AG04450 (cell line): Measurements from ENCODE around the gene ZC3H12C. TPM values are rescaled to one million over a fixed set of nuclear protein-coding genes. Genes with fewer than 3 reads are reported as not detected.

ENCODE experiments used
- CTCF ChIA-PET: fragments of 300-600, 350-600 bp; formaldehyde crosslinking; extraction: SDS; loops from one replicate; lab custom pipeline; 2022; ENCODE audit warnings: antibody characterized with exemption, inconsistent platforms; lab: Charles Lee
- POLR2A ChIA-PET: fragments of 350-600 bp; formaldehyde crosslinking; extraction: SDS; loops from one replicate; lab custom pipeline; 2021; ENCODE audit warnings: antibody characterized with exemption, inconsistent platforms; lab: Yijun Ruan, JAX
- DNase-seq: peaks from one replicate; pipeline ENCODE4 v3.0.0-alpha.2; 2011; ENCODE audit warnings: low read depth, low spot score
- H3K27ac ChIP-seq: one replicate; pipeline ENCODE4 v1.5.1; 2012; ENCODE audit warnings: low read depth, low read length, control low read depth
- H3K27me3 ChIP-seq: one replicate; pipeline ENCODE4 v1.6.0; 2012; ENCODE audit warnings: low read length; ENCODE audit not compliant: control insufficient read depth, insufficient read depth
- H3K4me3 ChIP-seq: 2 replicates; pipeline ENCODE4 v1.5.1; 2011; ENCODE audit warnings: mild to moderate bottlenecking, low read depth, low read length, control low read depth
- H3K9me3 ChIP-seq: 2 replicates; pipeline ENCODE4 v1.5.1; 2012; ENCODE audit warnings: low read length; ENCODE audit not compliant: control insufficient read depth, insufficient read depth
- polyA plus RNA-seq: library from polyadenylated mRNA; depleted of rRNA; stranded (reverse); fragments of >200 nt; gene quantifications from 2 replicates; pipeline ENCODE4 v1.2.3, GENCODE V29; 2011
- TF ChIP-seq, protein P1 (sequence below): IDR thresholded peaks from 2 replicates; pipeline ENCODE4 v1.5.1; 2011; ENCODE audit warnings: low read depth, low read length, control low read depth, inconsistent platforms

The ZC3H12C gene
- polyA plus RNA-seq, 1 experiment: 10.9 TPM

DNA sequence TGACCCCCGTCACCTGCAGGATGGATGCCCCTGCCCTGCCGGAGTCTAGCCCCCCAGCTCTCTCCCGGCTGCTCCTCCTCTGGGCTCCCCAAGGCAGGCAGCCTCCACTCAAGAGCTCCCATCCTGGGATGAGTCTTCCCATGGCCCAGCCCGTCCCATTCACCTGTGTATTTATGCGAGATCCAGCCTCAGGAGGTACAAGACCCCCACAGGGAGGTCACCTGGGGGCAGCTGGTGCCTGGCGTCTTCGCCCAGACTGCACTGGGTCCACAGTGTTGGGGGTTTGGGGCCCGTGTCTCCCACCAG, 43.0 kb upstream of the ZC3H12C start:
- TF ChIP-seq, protein P1, sequence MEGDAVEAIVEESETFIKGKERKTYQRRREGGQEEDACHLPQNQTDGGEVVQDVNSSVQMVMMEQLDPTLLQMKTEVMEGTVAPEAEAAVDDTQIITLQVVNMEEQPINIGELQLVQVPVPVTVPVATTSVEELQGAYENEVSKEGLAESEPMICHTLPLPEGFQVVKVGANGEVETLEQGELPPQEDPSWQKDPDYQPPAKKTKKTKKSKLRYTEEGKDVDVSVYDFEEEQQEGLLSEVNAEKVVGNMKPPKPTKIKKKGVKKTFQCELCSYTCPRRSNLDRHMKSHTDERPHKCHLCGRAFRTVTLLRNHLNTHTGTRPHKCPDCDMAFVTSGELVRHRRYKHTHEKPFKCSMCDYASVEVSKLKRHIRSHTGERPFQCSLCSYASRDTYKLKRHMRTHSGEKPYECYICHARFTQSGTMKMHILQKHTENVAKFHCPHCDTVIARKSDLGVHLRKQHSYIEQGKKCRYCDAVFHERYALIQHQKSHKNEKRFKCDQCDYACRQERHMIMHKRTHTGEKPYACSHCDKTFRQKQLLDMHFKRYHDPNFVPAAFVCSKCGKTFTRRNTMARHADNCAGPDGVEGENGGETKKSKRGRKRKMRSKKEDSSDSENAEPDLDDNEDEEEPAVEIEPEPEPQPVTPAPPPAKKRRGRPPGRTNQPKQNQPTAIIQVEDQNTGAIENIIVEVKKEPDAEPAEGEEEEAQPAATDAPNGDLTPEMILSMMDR: no peak
- DNase-seq: no peak
- Histone ChIP-seq H3K4me3 (no peak overlapping the region), H3K27ac (no peak overlapping the region), H3K9me3 (peaks cover 11% of the 10 kb centered on the region), H3K27me3 (no peaks in the 10 kb centered on the region)
- ChIA-PET CTCF (no interaction called here), POLR2A (no interaction called here)

DNA sequence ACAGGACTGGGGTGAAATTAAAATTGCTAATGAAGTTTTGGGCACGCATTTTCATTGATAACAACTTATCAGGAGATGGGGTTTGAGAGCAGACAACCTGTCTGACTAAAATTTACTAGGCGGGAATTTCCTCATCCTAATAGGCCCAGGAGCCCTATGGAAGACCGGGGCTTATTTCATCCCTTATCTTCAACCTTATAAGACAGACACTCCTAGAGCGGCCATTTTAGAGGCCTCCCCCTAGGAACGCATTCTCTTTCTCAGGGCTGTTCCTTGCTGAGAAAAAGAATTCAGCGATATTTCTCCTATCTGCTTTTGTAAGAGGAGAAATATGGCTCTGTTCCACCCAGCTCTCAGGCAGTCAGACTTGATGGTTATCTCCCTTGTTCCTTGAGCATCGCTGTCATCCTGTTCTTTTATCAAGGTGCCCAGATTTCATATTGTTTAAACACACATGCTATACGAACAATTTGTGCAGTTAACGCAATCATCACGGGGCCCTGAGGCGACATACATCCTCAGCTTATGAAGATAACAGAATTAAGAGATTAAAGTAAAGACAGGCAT, 39.3 kb upstream of the ZC3H12C start:
- TF ChIP-seq, protein P1: no peak

DNA sequence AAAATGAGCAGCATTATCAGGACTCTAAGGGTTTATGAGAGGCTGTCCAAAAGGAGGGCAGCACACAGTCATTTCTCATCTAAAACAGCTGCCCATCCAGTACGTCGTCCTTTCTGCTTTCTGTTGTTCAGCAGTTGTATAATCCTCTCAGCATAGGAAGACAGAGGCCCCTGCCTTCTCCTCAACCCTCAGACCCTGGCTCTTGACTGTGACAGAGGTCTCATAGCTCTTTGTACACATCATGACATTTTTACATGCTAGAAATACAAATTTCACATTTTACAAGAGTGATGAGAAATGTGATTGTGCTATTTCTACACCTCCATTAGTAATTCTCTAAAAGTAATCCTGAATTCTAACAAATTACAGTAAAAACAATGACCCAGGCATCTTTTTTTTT, 36.2 kb upstream of the ZC3H12C start:
- POLR2A ChIA-PET: no interaction called here
- CTCF ChIA-PET: no interaction called here
- Histone ChIP-seq H3K9me3 (no peaks in the 10 kb centered on the region; the same call in 1 of the 2 replicates), H3K27me3 (no peaks in the 10 kb centered on the region), H3K4me3 (no peak overlapping the region), H3K27ac (no peak overlapping the region)
- TF ChIP-seq, protein P1: no peak
- DNase-seq: no peak

More for the DNA sequence above, 39.3 kb upstream of the ZC3H12C start:
- H3K9me3 ChIP-seq: peaks cover 11% of the 10 kb centered on the region
- no peak overlapping the region for H3K4me3 ChIP-seq
- ChIA-PET POLR2A (no interaction called here), CTCF (no interaction called here)
- no peaks in the 10 kb centered on the region for H3K27me3 ChIP-seq
- no peak for DNase-seq
- no peak overlapping the region for H3K27ac ChIP-seq

DNA sequence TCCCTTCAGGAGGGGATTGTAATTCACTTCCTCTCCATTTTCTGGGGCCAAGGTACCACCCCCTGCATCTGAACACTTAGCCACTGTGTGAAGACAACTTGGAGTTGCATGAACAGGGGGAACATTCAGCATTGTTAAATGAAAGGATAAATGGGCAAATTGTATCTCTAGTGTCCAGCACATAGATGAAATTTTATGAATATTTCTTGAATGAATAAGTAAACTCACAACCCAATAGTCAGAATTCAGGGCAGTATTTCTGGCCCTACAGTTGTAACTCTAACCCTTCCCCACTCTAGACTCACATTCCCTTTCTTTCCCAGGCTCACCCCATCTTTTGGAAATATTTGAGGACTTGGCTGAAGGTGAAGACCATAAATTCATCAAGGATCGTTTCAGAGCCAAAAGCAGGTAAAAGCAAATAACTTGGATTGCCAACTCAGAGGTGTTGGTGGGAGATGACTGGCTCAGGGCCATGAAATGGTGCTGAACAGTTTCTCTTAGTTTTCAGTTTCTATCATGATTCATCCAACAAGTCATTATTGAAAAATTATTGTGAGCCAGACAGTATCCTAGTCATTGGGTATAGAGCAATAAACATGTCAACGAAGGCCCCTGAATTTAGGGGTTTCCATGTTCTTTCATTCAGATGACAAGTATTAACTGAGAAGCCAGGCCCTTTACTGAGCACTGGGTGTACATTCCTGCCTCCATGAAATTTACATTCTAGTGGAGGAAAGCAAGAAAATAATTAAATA, 33.3 kb upstream of the ZC3H12C start:
- DNase-seq: peak; percentile 15
- Histone ChIP-seq H3K9me3 (no peaks in the 10 kb centered on the region), H3K27ac (no peak overlapping the region), H3K4me3 (no peak overlapping the region), H3K27me3 (no peaks in the 10 kb centered on the region)
- ChIA-PET POLR2A (no interaction called here), CTCF (no interaction called here)
- TF ChIP-seq, protein P1: no peak

DNA sequence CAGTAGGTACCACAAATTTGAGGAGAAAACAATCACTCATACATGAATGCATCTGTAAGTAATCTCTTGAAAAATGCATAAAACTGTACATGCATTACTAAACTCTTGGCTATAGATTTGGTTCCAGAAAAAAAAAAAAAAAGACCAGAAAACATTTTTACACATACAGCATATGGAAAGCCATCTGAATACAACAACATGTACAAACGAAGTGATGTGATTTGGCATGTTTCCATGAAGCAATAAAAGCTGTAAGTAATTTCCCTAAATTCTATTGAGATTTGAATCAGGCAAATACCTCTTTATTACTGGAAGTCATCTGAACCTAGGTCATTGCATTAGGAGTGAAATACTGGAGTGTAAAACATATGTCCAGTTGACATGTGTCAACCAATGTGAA, 31.9 kb upstream of the ZC3H12C start:
- no peaks in the 10 kb centered on the region for H3K27me3 ChIP-seq
- no peak overlapping the region for H3K4me3 ChIP-seq
- no peak for DNase-seq
- H3K9me3 ChIP-seq: no peaks in the 10 kb centered on the region
- no peak overlapping the region for H3K27ac ChIP-seq
- TF ChIP-seq, protein P1: no peak
- CTCF ChIA-PET: no interaction called here
- POLR2A ChIA-PET: no interaction called here
